OCI-LY1 (cell line): ENCODE data around the gene TSKS.

Experiments
- H2AFZ ChIP-seq: fragments of 200-600 bp; sonication (generic), shearing (Covaris generic); 2 replicates; pipeline ENCODE4 v1.6.0; 2014; ENCODE audit warnings: antibody characterized with exemption, mild to moderate bottlenecking, low read length
- H3F3A ChIP-seq: fragments of 200-600 bp; sonication (generic), shearing (Covaris generic); 2 replicates; pipeline ENCODE4 v1.6.0; 2014; ENCODE audit warnings: mild to moderate bottlenecking, antibody characterized with exemption, low read length, moderate library complexity; ENCODE audit not compliant: insufficient read depth
- H3K27ac ChIP-seq: fragments of 200-600 bp; sonication (generic); 2 replicates; pipeline ENCODE4 v1.5.1; 2014; ENCODE audit warnings: low read length, mixed run types, mild to moderate bottlenecking, low read depth; ENCODE audit not compliant: poor library complexity, severe bottlenecking
- H3K27me3 ChIP-seq: fragments of 200-600 bp; sonication (generic); 2 replicates; pipeline ENCODE4 v1.6.0; 2014; ENCODE audit warnings: antibody characterized with exemption, mild to moderate bottlenecking, low read length, moderate library complexity; ENCODE audit not compliant: insufficient read depth
- H3K36me3 ChIP-seq: fragments of 200-600 bp; sonication (generic); 2 replicates; pipeline ENCODE4 v1.6.1; 2014; ENCODE audit warnings: mild to moderate bottlenecking, antibody characterized with exemption, low read length, moderate library complexity, mixed read lengths; ENCODE audit not compliant: insufficient read depth
- H3K4me1 ChIP-seq: fragments of 200-600 bp; sonication (generic); 2 replicates; pipeline ENCODE4 v1.5.1; 2014; ENCODE audit warnings: mild to moderate bottlenecking, low read length, moderate library complexity; ENCODE audit not compliant: insufficient read depth, severe bottlenecking
- H3K4me2 ChIP-seq: fragments of 200-600 bp; sonication (generic), shearing (Covaris generic); 2 replicates; pipeline ENCODE4 v1.6.1; 2014; ENCODE audit warnings: low read length
- H3K4me3 ChIP-seq: fragments of 200-600 bp; sonication (generic); 2 replicates; pipeline ENCODE4 v1.5.1; 2014; ENCODE audit warnings: low read length, low read depth, mild to moderate bottlenecking, mixed read lengths; ENCODE audit not compliant: poor library complexity, severe bottlenecking
- H3K79me2 ChIP-seq: fragments of 200-600 bp; shearing (Covaris generic); 2 replicates; pipeline ENCODE4 v1.6.1; 2016; ENCODE audit warnings: mixed run types, low read length, mixed read lengths; ENCODE audit not compliant: insufficient read depth
- H3K9ac ChIP-seq: fragments of 200-600 bp; sonication (generic), shearing (Covaris generic); 2 replicates; pipeline ENCODE4 v1.6.1; 2014; ENCODE audit warnings: mild to moderate bottlenecking, low read length, mixed read lengths
- H3K9me2 ChIP-seq: fragments of 200-600 bp; sonication (generic), shearing (Covaris generic); 2 replicates; pipeline ENCODE4 v1.6.1; 2014; ENCODE audit warnings: low read depth, mild to moderate bottlenecking, low read length, mixed read lengths
- H3K9me3 ChIP-seq: fragments of 200-600 bp; shearing (Covaris generic); 2 replicates; pipeline ENCODE4 v1.6.1; 2014; ENCODE audit warnings: low read length, mixed read lengths
- H4K20me1 ChIP-seq: fragments of 200-600 bp; sonication (generic), shearing (Covaris generic); 2 replicates; pipeline ENCODE4 v1.6.0; 2016; ENCODE audit warnings: mild to moderate bottlenecking, low read length; ENCODE audit not compliant: insufficient read depth
- EZH2 ChIP-seq: fragments of 200-600 bp; sonication (generic), shearing (Covaris generic); IDR thresholded peaks from 2 replicates; pipeline ENCODE4 v1.8.0; 2017; ENCODE audit warnings: borderline replicate concordance, mixed run types, mild to moderate bottlenecking, antibody characterized with exemption, low read length, moderate library complexity, mixed read lengths
- TF ChIP-seq, protein P1 (sequence below): fragments of 200-600 bp; sonication (generic), shearing (Covaris generic); IDR thresholded peaks from 2 replicates; pipeline ENCODE4 v1.5.1; 2017; ENCODE audit warnings: mild to moderate bottlenecking, antibody characterized with exemption, low read length, moderate library complexity, mixed read lengths

TSKS gene

DNA sequence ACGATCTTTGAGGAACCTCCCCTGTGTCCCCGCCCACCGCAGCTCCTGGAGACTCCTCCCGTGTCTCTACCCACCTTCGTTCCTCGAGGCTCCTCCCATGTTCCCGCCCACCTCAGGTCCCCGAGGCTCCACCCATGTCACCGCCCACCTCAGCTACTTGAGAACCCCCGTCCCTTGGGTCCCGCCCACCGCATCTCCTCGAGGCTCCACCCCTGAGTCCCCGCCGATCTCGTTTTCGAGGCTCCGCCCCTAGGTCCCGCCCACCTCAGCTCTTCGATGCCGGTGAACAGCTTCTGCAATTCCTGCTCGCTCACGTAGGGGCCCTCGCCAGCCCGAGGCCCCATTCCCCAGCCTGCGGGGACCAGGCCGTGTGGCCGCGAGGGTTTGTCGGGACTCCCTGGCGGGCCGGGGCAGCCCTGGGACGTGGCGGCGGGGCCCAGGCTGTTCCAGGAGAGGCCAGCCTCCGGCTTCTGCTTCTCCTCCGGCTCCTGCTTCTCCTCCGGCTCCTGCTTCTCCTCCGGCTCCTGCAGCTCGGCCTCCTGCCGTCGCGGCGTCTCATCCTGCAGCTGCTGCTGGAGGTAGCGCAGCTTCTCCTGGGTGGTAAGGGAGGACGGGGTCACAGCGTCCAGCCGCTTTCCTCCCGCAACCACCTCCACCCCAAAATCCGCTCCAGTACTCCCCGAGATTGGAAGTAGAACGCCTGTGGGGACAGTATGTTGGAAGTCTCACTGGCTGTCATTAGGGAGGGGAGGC, 16.7 kb downstream of the TSKS start:
- H3K4me2 ChIP-seq: no peak overlapping the region
- no peaks in the 10 kb centered on the region for H3K9me2 ChIP-seq
- H3K4me3 ChIP-seq: no peak overlapping the region
- no peaks in the 10 kb centered on the region for H3K79me2 ChIP-seq
- no peak overlapping the region for H3K9ac ChIP-seq
- no peaks in the 10 kb centered on the region for H3K4me1 ChIP-seq
- no peak overlapping the region for H3K27ac ChIP-seq
- H4K20me1 ChIP-seq: no peaks in the 10 kb centered on the region
- no peaks in the 10 kb centered on the region for H3K27me3 ChIP-seq
- H3F3A ChIP-seq: no peaks in the 10 kb centered on the region
- no peak overlapping the region for H2AFZ ChIP-seq
- no peaks in the 10 kb centered on the region for H3K36me3 ChIP-seq
- TF ChIP-seq, protein P1, sequence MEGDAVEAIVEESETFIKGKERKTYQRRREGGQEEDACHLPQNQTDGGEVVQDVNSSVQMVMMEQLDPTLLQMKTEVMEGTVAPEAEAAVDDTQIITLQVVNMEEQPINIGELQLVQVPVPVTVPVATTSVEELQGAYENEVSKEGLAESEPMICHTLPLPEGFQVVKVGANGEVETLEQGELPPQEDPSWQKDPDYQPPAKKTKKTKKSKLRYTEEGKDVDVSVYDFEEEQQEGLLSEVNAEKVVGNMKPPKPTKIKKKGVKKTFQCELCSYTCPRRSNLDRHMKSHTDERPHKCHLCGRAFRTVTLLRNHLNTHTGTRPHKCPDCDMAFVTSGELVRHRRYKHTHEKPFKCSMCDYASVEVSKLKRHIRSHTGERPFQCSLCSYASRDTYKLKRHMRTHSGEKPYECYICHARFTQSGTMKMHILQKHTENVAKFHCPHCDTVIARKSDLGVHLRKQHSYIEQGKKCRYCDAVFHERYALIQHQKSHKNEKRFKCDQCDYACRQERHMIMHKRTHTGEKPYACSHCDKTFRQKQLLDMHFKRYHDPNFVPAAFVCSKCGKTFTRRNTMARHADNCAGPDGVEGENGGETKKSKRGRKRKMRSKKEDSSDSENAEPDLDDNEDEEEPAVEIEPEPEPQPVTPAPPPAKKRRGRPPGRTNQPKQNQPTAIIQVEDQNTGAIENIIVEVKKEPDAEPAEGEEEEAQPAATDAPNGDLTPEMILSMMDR: no peak
- TF ChIP-seq EZH2: no peak
- no peaks in the 10 kb centered on the region for H3K9me3 ChIP-seq

- no peaks in the 10 kb centered on the region for H4K20me1 ChIP-seq
- no peak overlapping the region for H3K9ac ChIP-seq
- H2AFZ ChIP-seq: no peak overlapping the region
- TF ChIP-seq, protein P1: no peak
- no peak for TF ChIP-seq EZH2
- H3K4me2 ChIP-seq: no peak overlapping the region
- no peaks in the 10 kb centered on the region for H3K36me3 ChIP-seq
- no peaks in the 10 kb centered on the region for H3K79me2 ChIP-seq
- no peaks in the 10 kb centered on the region for H3K9me3 ChIP-seq
- no peaks in the 10 kb centered on the region for H3F3A ChIP-seq
- H3K4me3 ChIP-seq: no peak overlapping the region
- H3K9me2 ChIP-seq: no peaks in the 10 kb centered on the region
- H3K4me1 ChIP-seq: no peaks in the 10 kb centered on the region
- no peak overlapping the region for H3K27ac ChIP-seq
- H3K27me3 ChIP-seq: no peaks in the 10 kb centered on the region
These were observed 18.1 kb downstream of the TSKS start for GRCh38 chr19:49744946-49745381.

DNA sequence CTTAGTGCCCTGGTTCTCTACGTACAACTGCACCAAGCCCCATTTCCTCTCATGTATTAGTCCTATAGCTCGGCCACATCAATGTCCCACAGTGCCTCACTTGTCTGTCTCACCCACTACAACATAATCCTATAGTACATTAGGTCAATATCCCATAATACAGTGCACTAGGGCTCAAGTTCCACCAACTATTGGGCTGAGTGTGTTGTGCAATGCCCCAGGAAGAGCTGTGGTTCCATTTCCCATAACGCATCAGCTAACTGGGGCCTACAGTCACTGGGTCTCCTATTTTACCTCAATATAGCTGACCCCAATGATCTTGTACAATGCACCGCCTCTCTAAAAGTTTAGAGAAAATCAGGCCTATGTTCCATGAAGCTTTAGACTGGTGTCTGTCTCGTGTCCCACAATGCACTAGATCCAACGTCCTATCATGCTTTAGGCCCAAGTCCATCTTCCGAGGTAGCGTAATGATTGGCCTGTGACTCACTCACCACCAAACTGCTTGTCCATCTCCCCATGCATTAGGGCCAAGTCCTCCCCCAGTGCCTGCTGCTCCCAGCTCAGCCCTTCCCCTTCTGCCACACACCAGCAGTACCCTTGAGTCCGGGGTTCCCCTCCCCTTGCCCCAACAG, 21.8 kb downstream of the TSKS start:
- Histone ChIP-seq H2AFZ (no peak overlapping the region), H3K27ac (no peak overlapping the region), H3K9me3 (no peaks in the 10 kb centered on the region), H3K27me3 (no peaks in the 10 kb centered on the region), H3K4me3 (no peak overlapping the region), H3K9me2 (no peaks in the 10 kb centered on the region), H3F3A (no peaks in the 10 kb centered on the region), H3K9ac (no peak overlapping the region), H4K20me1 (no peaks in the 10 kb centered on the region), H3K4me1 (no peaks in the 10 kb centered on the region), H3K4me2 (no peak overlapping the region), H3K36me3 (no peaks in the 10 kb centered on the region), H3K79me2 (no peaks in the 10 kb centered on the region)
- no peak for TF ChIP-seq EZH2
- TF ChIP-seq, protein P1: no peak
